ENCODE data around the gene CLEC4G.

The CLEC4G gene

DNA sequence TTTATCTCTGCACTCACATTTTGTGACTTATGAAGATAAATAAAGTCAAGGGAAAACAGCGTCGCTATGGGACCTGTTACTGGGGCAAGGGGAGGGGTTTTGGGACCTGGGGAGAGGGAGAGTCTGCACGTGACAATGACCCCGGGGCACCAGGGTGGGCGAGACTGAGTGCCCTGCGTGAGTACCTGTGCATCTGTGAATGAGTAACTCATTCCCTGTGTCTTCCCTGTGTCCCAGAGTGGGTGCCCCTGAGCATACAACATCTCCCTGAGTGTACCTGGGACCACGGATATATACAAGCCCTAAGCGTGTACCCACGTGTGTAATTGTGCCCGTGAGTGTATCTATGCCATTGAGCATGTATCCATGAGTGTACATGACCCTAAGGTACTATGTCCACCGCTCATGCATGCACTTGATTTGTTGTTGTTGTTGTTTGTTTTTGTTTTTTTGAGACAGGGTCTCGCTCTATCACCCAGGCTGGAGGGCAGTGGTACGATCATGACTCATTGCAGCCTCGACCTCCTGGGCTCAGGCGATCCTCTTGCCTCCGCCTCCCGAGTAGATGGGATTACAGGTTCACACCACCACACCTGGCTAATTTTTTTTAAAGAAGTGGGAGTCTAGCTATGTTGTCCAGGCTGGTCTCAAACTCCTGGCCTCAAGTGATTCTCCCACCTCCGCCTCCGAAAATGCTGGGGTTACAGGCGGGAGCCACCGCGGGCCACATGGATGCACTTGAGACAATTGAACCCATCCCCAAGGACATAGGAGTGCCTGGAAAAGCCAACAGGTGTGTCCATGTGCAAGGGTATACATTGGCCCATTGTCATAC, 51.9 kb downstream of the CLEC4G start:
- Histone ChIP-seq H3K9me3 (no peaks in the 10 kb centered on the region), H3K4me1 (no peaks in the 10 kb centered on the region), H3K4me3 (ENCODE audit: low read depth, low read length) (peak overlapping the region; percentile 90), H3K36me3 (peaks cover 11% of the 10 kb centered on the region), H3K27me3 (peaks cover 33% of the 10 kb centered on the region)
- DNase-seq, result no peak
- TF ChIP-seq, protein P1, sequence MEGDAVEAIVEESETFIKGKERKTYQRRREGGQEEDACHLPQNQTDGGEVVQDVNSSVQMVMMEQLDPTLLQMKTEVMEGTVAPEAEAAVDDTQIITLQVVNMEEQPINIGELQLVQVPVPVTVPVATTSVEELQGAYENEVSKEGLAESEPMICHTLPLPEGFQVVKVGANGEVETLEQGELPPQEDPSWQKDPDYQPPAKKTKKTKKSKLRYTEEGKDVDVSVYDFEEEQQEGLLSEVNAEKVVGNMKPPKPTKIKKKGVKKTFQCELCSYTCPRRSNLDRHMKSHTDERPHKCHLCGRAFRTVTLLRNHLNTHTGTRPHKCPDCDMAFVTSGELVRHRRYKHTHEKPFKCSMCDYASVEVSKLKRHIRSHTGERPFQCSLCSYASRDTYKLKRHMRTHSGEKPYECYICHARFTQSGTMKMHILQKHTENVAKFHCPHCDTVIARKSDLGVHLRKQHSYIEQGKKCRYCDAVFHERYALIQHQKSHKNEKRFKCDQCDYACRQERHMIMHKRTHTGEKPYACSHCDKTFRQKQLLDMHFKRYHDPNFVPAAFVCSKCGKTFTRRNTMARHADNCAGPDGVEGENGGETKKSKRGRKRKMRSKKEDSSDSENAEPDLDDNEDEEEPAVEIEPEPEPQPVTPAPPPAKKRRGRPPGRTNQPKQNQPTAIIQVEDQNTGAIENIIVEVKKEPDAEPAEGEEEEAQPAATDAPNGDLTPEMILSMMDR (IDR thresholded peaks at IDR 0.05; ENCODE audit: low read depth, low read length), result no peak

DNA sequence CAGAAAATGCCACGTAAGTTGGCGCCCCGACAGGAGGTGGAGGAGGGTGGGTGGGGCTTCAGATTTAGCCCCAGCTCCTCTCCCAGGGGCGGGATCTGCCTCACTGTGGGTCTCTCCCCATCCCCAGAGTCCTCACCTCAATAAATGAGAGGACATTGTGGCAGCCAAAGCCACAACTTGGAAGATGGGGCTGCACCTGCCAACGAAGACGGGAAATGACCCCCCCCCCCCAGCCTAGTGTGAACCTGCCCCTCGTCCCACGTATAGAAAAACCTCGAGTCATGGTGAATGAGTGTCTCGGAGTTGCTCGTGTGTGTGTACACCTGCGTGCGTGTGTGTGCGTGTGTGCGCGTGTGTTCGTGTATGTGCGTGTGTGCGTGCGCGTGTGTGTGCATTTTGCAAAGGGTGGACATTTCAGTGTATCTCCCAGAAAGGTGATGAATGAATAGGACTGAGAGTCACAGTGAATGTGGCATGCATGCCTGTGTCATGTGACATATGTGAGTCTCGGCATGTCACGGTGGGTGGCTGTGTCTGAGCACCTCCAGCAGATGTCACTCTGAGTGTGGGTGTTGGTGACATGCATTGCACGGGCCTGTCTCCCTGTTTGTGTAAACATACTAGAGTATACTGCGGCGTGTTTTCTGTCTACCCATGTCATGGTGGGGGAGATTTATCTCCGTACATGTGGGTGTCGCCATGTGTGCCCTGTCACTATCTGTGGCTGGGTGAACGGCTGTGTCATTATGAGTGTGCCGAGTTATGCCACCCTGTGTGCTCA, 52.7 kb downstream of the CLEC4G start:
- TF ChIP-seq, protein P1 (IDR thresholded peaks at IDR 0.05; ENCODE audit: low read depth, low read length), result peak; percentile 40
- peak; percentile 41 for DNase-seq

More for the DNA sequence above, 52.7 kb downstream of the CLEC4G start:
- Histone ChIP-seq H3K4me3 (ENCODE audit: low read depth, low read length) (no peak overlapping the region), H3K36me3 (peaks cover 11% of the 10 kb centered on the region), H3K4me1 (no peaks in the 10 kb centered on the region), H3K9me3 (no peaks in the 10 kb centered on the region), H3K27me3 (peaks cover 33% of the 10 kb centered on the region)

Data from BE2C (cell line).